ENCODE measurements around the gene APOB.

APOB gene

GRCh38 chr2:20957788-20958525 lies 85.9 kb downstream of the APOB start:
- no peak for TF ChIP-seq SIN3A (IDR thresholded peaks at IDR 0.05; ENCODE audit: borderline replicate concordance, insufficient read depth, low read length)
- TF ChIP-seq REST (IDR thresholded peaks at IDR 0.05; ENCODE audit: insufficient read depth in 1 of 2, low read depth in 2 of 2, low read length in 2 of 2): no peak
- no peak for TF ChIP-seq FOXP2 (optimal IDR thresholded peaks at IDR 0.05; ENCODE audit: borderline replicate concordance, extremely low read depth, extremely low read length, insufficient read depth)
- no peak for TF ChIP-seq TAF1 (IDR thresholded peaks at IDR 0.05; ENCODE audit: borderline replicate concordance, insufficient read depth, low read length)
- no peak for TF ChIP-seq POLR2AphosphoS5 (IDR thresholded peaks at IDR 0.05; ENCODE audit: low read depth, low read length)

GRCh38 chr2:20955277-20956026 lies 88.4 kb downstream of the APOB start:
- TF ChIP-seq POLR2AphosphoS5 (IDR thresholded peaks at IDR 0.05; ENCODE audit: low read depth, low read length) (no peak), REST (IDR thresholded peaks at IDR 0.05; ENCODE audit: insufficient read depth in 1 of 2, low read depth in 2 of 2, low read length in 2 of 2) (no peak), TAF1 (IDR thresholded peaks at IDR 0.05; ENCODE audit: borderline replicate concordance, insufficient read depth, low read length) (no peak), SIN3A (IDR thresholded peaks at IDR 0.05; ENCODE audit: borderline replicate concordance, insufficient read depth, low read length) (no peak), FOXP2 (optimal IDR thresholded peaks at IDR 0.05; ENCODE audit: borderline replicate concordance, extremely low read depth, extremely low read length, insufficient read depth) (no peak)

GRCh38 chr2:20953146-20953824 lies 90.6 kb downstream of the APOB start:
- no peak for TF ChIP-seq TAF1 (IDR thresholded peaks at IDR 0.05; ENCODE audit: borderline replicate concordance, insufficient read depth, low read length)
- no peak for TF ChIP-seq SIN3A (IDR thresholded peaks at IDR 0.05; ENCODE audit: borderline replicate concordance, insufficient read depth, low read length)
- TF ChIP-seq FOXP2 (optimal IDR thresholded peaks at IDR 0.05; ENCODE audit: borderline replicate concordance, extremely low read depth, extremely low read length, insufficient read depth): no peak
